Lung (tissue), 12 donors: ENCODE measurements around the gene GPR55. TPM values are rescaled to one million over a fixed set of nuclear protein-coding genes. Genes with fewer than 3 reads are reported as not detected.

Experiments used
- ATAC-seq: fragments of 200-7000 bp; cut with Tn5 transposase; one replicate; pipeline ENCODE4 v1.9.1; 2020; ENCODE audit warnings: moderate number of reproducible peaks; ENCODE audit not compliant: insufficient read depth, low FRiP score
- DNase-seq, 3 donors: peaks; one replicate each; pipeline ENCODE4 v3.0.0-alpha.2; 2013 to 2017
- H3K27ac ChIP-seq, 2 donors: one replicate each; pipeline ENCODE4 v1.5.1; 2013; ENCODE audit warnings: mild to moderate bottlenecking in 2 of 2, moderate library complexity in 2 of 2, control low read depth in 1 of 2, inconsistent platforms in 1 of 2, low read depth in 1 of 2, low read length in 1 of 2
- H3K27me3 ChIP-seq, 3 donors: one replicate each; pipeline ENCODE4 v1.5.1; 2013; ENCODE audit warnings: low read length in 2 of 3; ENCODE audit not compliant: control insufficient read depth in 3 of 3, insufficient read depth in 3 of 3
- H3K36me3 ChIP-seq, 4 donors: one replicate each; pipeline ENCODE4 v1.5.1; 2013; ENCODE audit warnings: low read length in 4 of 4, mild to moderate bottlenecking in 1 of 4, moderate library complexity in 1 of 4; ENCODE audit not compliant: control insufficient read depth in 4 of 4, insufficient read depth in 4 of 4
- H3K4me1 ChIP-seq, 5 donors: one replicate each; pipeline ENCODE4 v1.5.1; 2013; ENCODE audit warnings: low read length in 5 of 5, mild to moderate bottlenecking in 2 of 5, moderate library complexity in 1 of 5; ENCODE audit not compliant: control insufficient read depth in 5 of 5, insufficient read depth in 5 of 5
- H3K4me3 ChIP-seq: one replicate; pipeline ENCODE4 v1.5.1; 2013; ENCODE audit warnings: mild to moderate bottlenecking, control low read depth, moderate library complexity
- H3K9ac ChIP-seq, 2 donors: one replicate each; pipeline ENCODE4 v1.5.1; 2013; ENCODE audit warnings: low read length in 2 of 2, control low read depth in 1 of 2; ENCODE audit not compliant: insufficient read depth in 1 of 2
- H3K9me3 ChIP-seq, 4 donors: one replicate each; pipeline ENCODE4 v1.5.1; 2013; ENCODE audit warnings: low read length in 3 of 4, mild to moderate bottlenecking in 1 of 4, moderate library complexity in 1 of 4; ENCODE audit not compliant: control insufficient read depth in 4 of 4, insufficient read depth in 3 of 4
- CTCF ChIP-seq: IDR thresholded peaks from 2 replicates; pipeline ENCODE4 v1.5.1; 2012; ENCODE audit warnings: mild to moderate bottlenecking; ENCODE audit errors: control extremely low read depth, extremely low read depth
- WGBS, 2 donors: extraction: QIAGEN DNeasy Blood & Tissue Kit; methylation state at CpG; one replicate each; pipeline ENCODE4 v1.1.7; 2013; 5-methylcytosine and 5-hydroxymethylcytosine counted together
- polyA plus RNA-seq, 2 donors: library from polyadenylated mRNA; stranded (reverse); fragments of 200-250 nt; gene quantifications; one replicate each; pipeline ENCODE4 v1.2.1, GENCODE V29; 2013
- total RNA-seq, 2 donors: library from RNA; depleted of rRNA in 1 of 2; stranded (reverse); fragments of >200 nt in 1 of 2; gene quantifications; one replicate each; pipeline ENCODE4 v1.2.1, GENCODE V29; 2014 to 2021
- donor health status: control.
- donor health status: control.
- donor health status: Bipolar disorder and iron deficiency.
- donor health status: healthy.
- donor health status: DM: yes; HTN: yes; CAD: no.

GPR55 gene
- total and polyA plus RNA-seq, 4 donors, result 0.18 to 0.58 (median 0.29) TPM

GRCh38 chr2:230958820-230959756, 34.0 kb upstream of the GPR55 start:
- ATAC-seq, result no peak
- H3K4me1 ChIP-seq, result no peaks in the 10 kb centered on the region
- WGBS, 2 donors, result 84 to 86% methylated on average over 8 of the region's 8 CpGs
- H3K27ac ChIP-seq, result no peak overlapping the region
- no peak for TF ChIP-seq CTCF
- no peaks in the 10 kb centered on the region for H3K36me3 ChIP-seq
- no peak overlapping the region for H3K4me3 ChIP-seq
- peaks cover 0 to 3% (median 0%) of the 10 kb centered on the region in 4 donors for H3K9me3 ChIP-seq
- H3K9ac ChIP-seq, result no peak overlapping the region
- peaks cover 0 to 19% (median 18%) of the 10 kb centered on the region in 3 donors for H3K27me3 ChIP-seq
- DNase-seq, result no peak

GRCh38 chr2:230957756-230958391, 32.8 kb upstream of the GPR55 start:
- Histone ChIP-seq H3K4me3 (no peak overlapping the region), H3K9me3 (peaks cover 0 to 4% (median 1%) of the 10 kb centered on the region in 4 donors), H3K27me3 (peaks cover 0 to 19% (median 18%) of the 10 kb centered on the region in 3 donors), H3K4me1 (no peaks in the 10 kb centered on the region), H3K36me3 (no peaks in the 10 kb centered on the region), H3K27ac (no peak overlapping the region), H3K9ac (no peak overlapping the region)
- TF ChIP-seq CTCF, result no peak
- peak in 1 of 3 donors; percentile 18 for DNase-seq
- ATAC-seq, result no peak

- Histone ChIP-seq H3K27me3 (peaks cover 0 to 19% (median 18%) of the 10 kb centered on the region in 3 donors), H3K27ac (no peak overlapping the region), H3K9me3 (peaks cover 0 to 5% (median 1%) of the 10 kb centered on the region in 4 donors), H3K4me1 (no peaks in the 10 kb centered on the region), H3K9ac (no peak overlapping the region), H3K4me3 (no peak overlapping the region), H3K36me3 (no peaks in the 10 kb centered on the region)
- TF ChIP-seq CTCF, result no peak
- ATAC-seq (no peak), DNase-seq (peak; percentile 37 to 55 (median 45))
- WGBS, 2 donors, result 10 to 19% methylated on average over 35 to 43 of the region's 43 CpGs
Observed at GRCh38 chr2:230956827-230957755, 32.0 kb upstream of the GPR55 start.
